Neuron (in vitro differentiated cells): ENCODE measurements around the gene ACADM.
"Not testable (repeated sequence)": the region's sequence is repeated elsewhere in the genome, so short reads cannot be mapped to it uniquely, and the experiment has no call there.

ENCODE experiments used
- H2AFZ ChIP-seq: one replicate; pipeline ENCODE4 v1.6.1; 2013; ENCODE audit warnings: low read depth, mild to moderate bottlenecking, inconsistent platforms, low read length, moderate library complexity
- H3K27me3 ChIP-seq: one replicate; pipeline ENCODE4 v1.6.1; 2013; ENCODE audit warnings: low read length; ENCODE audit not compliant: insufficient read depth
- H3K36me3 ChIP-seq: one replicate; pipeline ENCODE4 v1.6.1; 2013; ENCODE audit warnings: low read length; ENCODE audit not compliant: insufficient read depth
- H3K4me1 ChIP-seq: one replicate; pipeline ENCODE4 v1.6.1; 2013; ENCODE audit warnings: low read length; ENCODE audit not compliant: insufficient read depth
- H3K4me3 ChIP-seq: 2 replicates; pipeline ENCODE4 v1.5.1; 2013; ENCODE audit warnings: mild to moderate bottlenecking, low read length, moderate library complexity
- H3K9me3 ChIP-seq: one replicate; pipeline ENCODE4 v1.6.1; 2013; ENCODE audit warnings: low read length

Gene ACADM

GRCh38 chr1:75758543-75758942 lies 34.0 kb downstream of the ACADM start:
- peaks cover 43% of the 10 kb centered on the region for H3K36me3 ChIP-seq

GRCh38 chr1:75764057-75764655 lies 39.6 kb downstream of the ACADM start:
- Histone ChIP-seq H3K36me3 (peaks cover 18% of the 10 kb centered on the region), H3K4me1 (no peaks in the 10 kb centered on the region), H3K27me3 (no peaks in the 10 kb centered on the region), H3K9me3 (no peaks in the 10 kb centered on the region), H2AFZ (no peak overlapping the region), H3K4me3 (no peak overlapping the region)

More at GRCh38 chr1:75758543-75758942, 34.0 kb downstream of the ACADM start:
- not testable (repeated sequence) for H2AFZ ChIP-seq, H3K4me3 ChIP-seq, H3K4me1 ChIP-seq, H3K27me3 ChIP-seq, H3K9me3 ChIP-seq

GRCh38 chr1:75765697-75766355 lies 41.3 kb downstream of the ACADM start:
- no peak overlapping the region for H2AFZ ChIP-seq
- H3K27me3 ChIP-seq = no peaks in the 10 kb centered on the region
- H3K4me3 ChIP-seq = no peak overlapping the region
- no peaks in the 10 kb centered on the region for H3K4me1 ChIP-seq
- no peaks in the 10 kb centered on the region for H3K9me3 ChIP-seq
- peaks cover 11% of the 10 kb centered on the region for H3K36me3 ChIP-seq

DNA sequence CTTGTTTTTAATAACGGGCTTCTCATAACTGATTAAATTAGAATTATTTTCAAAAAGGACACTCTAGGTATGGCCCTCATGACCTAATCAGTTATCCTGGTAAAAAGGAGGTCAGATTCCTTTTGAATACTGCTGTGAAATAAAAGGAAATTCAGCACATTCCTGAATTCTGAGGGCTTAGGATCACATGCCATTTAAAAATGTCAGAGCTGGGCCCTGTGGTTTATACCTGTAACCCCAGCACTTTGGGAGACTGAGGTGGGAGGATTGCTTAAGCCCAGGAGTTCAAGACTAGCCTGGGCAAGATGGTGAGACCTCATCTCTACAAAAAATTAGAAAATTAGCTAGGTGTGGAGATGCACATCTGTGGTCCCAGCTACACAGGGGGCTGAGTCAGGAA lies 43.5 kb downstream of the ACADM start:
- Histone ChIP-seq H3K4me1 (no peaks in the 10 kb centered on the region), H2AFZ (no peak overlapping the region), H3K4me3 (no peak overlapping the region), H3K36me3 (peaks cover 3% of the 10 kb centered on the region), H3K27me3 (no peaks in the 10 kb centered on the region), H3K9me3 (no peaks in the 10 kb centered on the region)

DNA sequence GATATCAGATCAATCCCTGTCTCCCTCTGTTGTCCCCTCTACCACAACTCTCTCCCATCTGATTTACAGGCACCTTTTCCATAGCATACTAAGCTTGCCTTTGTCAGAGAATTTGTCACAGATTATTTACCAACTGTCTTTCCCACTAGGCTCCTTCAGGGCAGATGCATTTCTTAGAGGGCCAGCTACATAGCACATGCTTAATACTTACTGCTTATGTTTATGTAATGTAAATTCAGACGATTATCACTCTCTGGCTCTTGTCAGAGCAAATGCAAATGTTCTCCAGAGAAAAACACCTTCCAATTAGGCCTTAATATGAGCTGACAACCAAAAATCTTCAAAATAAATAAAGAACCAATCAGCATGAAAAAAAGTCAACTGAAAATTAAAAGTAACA lies 46.3 kb downstream of the ACADM start:
- Histone ChIP-seq H3K27me3 (no peaks in the 10 kb centered on the region), H3K36me3 (no peaks in the 10 kb centered on the region), H3K4me1 (no peaks in the 10 kb centered on the region), H2AFZ (no peak overlapping the region), H3K4me3 (no peak overlapping the region), H3K9me3 (no peaks in the 10 kb centered on the region)

DNA sequence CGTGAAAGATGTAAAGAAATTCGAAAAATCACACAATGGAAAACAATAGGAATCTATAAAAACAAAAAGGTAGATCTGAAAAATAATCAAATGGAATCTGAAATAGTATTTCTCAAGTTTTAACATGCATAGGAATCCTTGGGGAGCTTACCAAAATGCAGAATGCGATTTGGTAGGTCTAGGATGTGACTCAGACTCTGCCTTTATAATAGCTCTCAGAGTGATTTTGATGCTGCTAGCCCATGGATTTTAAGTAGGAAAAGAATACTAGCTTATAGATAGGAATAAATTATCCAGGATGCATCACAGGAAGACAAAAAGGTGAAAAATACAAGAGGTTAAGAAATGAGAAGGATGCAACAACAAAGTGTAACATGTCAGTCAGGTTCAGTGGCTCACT lies 47.5 kb downstream of the ACADM start:
- Histone ChIP-seq H3K36me3 (no peaks in the 10 kb centered on the region), H2AFZ (no peak overlapping the region), H3K9me3 (no peaks in the 10 kb centered on the region), H3K4me3 (no peak overlapping the region), H3K4me1 (no peaks in the 10 kb centered on the region), H3K27me3 (no peaks in the 10 kb centered on the region)

DNA sequence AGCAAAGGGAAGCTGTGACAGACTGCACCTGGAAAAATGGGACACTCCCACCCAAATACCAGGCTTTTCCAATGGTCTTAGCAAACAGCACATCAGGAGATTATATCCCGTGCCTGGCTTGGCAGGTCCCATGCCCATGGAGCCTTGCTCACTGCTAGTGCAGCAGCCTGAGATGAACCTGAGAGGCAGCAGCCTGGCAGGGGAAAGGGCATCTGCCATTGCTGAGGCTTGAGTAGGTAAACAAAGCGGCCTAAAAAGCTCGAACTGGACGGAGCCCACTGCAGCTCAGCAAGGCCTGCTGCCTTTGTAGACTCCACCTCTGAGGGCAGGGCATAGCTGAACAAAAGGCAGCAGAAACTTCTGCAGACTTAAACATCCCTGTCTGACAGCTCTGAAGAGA lies 53.3 kb downstream of the ACADM start:
- H3K36me3 ChIP-seq, H2AFZ ChIP-seq, H3K9me3 ChIP-seq, H3K4me3 ChIP-seq, H3K4me1 ChIP-seq, H3K27me3 ChIP-seq: not testable (repeated sequence)

- not testable (repeated sequence) for H3K4me1 ChIP-seq, H3K9me3 ChIP-seq, H3K36me3 ChIP-seq, H2AFZ ChIP-seq, H3K4me3 ChIP-seq, H3K27me3 ChIP-seq
Observed at GRCh38 chr1:75778694-75779093, 54.2 kb downstream of the ACADM start.

DNA sequence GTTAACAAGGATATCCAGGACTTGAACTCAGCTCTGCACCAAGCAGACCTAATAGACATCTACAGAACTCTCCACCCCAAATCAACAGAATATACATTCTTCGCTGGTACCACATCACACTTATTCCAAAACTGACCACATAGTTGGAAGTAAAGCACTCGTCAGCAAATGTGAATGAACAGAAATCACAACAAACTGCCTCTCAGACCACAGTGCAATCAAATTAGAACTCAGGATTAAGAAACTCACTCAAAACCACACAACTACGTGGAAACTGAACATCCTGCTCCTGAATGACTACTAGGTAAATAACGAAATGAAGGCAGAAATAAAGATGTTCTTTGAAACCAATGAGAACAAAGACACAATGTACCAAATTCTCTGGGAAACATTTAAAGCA lies 55.7 kb downstream of the ACADM start:
- not testable (repeated sequence) for H3K4me1 ChIP-seq, H3K27me3 ChIP-seq, H3K9me3 ChIP-seq

GRCh38 chr1:75783920-75784319 lies 59.4 kb downstream of the ACADM start:
- not testable (repeated sequence) for H3K9me3 ChIP-seq, H3K36me3 ChIP-seq, H2AFZ ChIP-seq, H3K4me3 ChIP-seq, H3K27me3 ChIP-seq
- peaks cover 25% of the 10 kb centered on the region for H3K4me1 ChIP-seq

More for the DNA sequence above, 55.7 kb downstream of the ACADM start:
- not testable (repeated sequence) for H3K4me3 ChIP-seq, H3K36me3 ChIP-seq, H2AFZ ChIP-seq

DNA sequence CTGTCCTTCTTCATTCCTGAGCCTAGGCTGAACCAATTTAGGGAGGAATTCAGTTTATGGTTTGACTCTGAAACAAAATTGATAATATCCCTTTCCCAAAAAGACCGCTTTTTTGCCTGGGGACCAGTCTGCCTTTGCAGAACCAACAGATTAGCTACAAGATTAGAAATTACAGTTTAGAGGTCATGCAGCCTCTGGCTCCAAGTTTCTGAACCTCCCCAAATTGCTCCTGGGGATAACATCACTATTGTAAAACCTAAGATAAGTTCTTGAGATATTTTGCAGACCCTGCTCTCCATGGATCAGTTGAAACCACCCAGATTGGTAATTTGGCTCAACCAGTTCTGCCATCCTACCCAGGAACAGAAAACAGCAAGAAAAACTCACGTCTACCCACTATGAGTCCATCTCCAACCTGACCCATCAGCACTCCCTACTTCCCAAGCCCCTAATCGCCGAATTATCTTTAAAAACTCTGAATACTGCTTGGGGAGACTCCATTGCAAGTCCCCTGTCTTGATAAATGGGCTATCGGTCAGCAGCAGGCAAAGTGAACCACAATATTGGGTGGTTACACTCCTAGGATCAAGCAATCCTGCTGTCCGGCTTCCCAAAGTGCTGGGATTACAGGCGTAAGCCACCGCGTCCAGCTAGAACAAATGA lies 60.9 kb downstream of the ACADM start:
- H3K9me3 ChIP-seq = no peaks in the 10 kb centered on the region
- H2AFZ ChIP-seq = peak overlapping the region; percentile 33
- no peaks in the 10 kb centered on the region for H3K27me3 ChIP-seq
- H3K4me1 ChIP-seq = peaks cover 31% of the 10 kb centered on the region
- H3K36me3 ChIP-seq = peaks cover 22% of the 10 kb centered on the region
- peak overlapping the region; percentile 77 for H3K4me3 ChIP-seq

- H3K4me1 ChIP-seq = peaks cover 31% of the 10 kb centered on the region
- no peaks in the 10 kb centered on the region for H3K27me3 ChIP-seq
- H3K4me3 ChIP-seq = peak within 1 kb of the TSS; percentile 77
- H3K36me3 ChIP-seq = peaks cover 28% of the 10 kb centered on the region
- H2AFZ ChIP-seq = peak within 1 kb of the TSS; percentile 33
- no peaks in the 10 kb centered on the region for H3K9me3 ChIP-seq
Observed at GRCh38 chr1:75785983-75786853, 61.7 kb downstream of the ACADM start, which contains the start of gene RABGGTB. RABGGTB (plus strand) TSS chr1:75786256; CDS start chr1:75786272, 16 bp downstream.
